CD4-positive, alpha-beta T cell treated with Interleukin-2 at 100 ng/mL for 4 hours (primary cell): ENCODE data around the gene ZNF581.
A peak's percentile ranks its signal among the peaks of the same experiment; 100 is the strongest.

ENCODE experiments used
- DNase-seq: peaks from one replicate; pipeline ENCODE4 v3.0.0-alpha.2; 2020; ENCODE audit warnings: low spot score

The ZNF581 gene

GRCh38 chr19:55648585-55649267 lies 5.3 kb downstream of the ZNF581 start:
- DNase-seq: no peak

GRCh38 chr19:55649268-55650125 lies 6.0 kb downstream of the ZNF581 start:
- no peak for DNase-seq

GRCh38 chr19:55650126-55650557 lies 6.7 kb downstream of the ZNF581 start:
- no peak for DNase-seq

- DNase-seq: no peak
These were observed 7.3 kb downstream of the ZNF581 start for GRCh38 chr19:55650602-55651230.

GRCh38 chr19:55651236-55651635 lies 7.8 kb downstream of the ZNF581 start:
- DNase-seq: no peak

- no peak for DNase-seq
These were observed 9.1 kb downstream of the ZNF581 start for GRCh38 chr19:55652311-55653128.

GRCh38 chr19:55653651-55654322 lies 10.3 kb downstream of the ZNF581 start:
- DNase-seq: peak; percentile 99

GRCh38 chr19:55654323-55654867 lies 10.9 kb downstream of the ZNF581 start:
- DNase-seq: peak; percentile 100

- DNase-seq: peak; percentile 97
These were observed 11.6 kb downstream of the ZNF581 start, which contains the start of gene U2AF2 for GRCh38 chr19:55654868-55655647. Gene U2AF2 (plus strand): TSS chr19:55655035. CDS start chr19:55655105, 70 bp downstream.

- no peak for DNase-seq
These were observed 12.2 kb downstream of the ZNF581 start for GRCh38 chr19:55655648-55656040.

GRCh38 chr19:55656552-55656951 lies 13.1 kb downstream of the ZNF581 start:
- no peak for DNase-seq

GRCh38 chr19:55656988-55657747 lies 13.7 kb downstream of the ZNF581 start:
- DNase-seq: no peak

GRCh38 chr19:55658846-55659459 lies 15.5 kb downstream of the ZNF581 start:
- DNase-seq: no peak

- DNase-seq: no peak
These were observed 16.4 kb downstream of the ZNF581 start for GRCh38 chr19:55659822-55660221.

GRCh38 chr19:55660404-55660803 lies 17.0 kb downstream of the ZNF581 start:
- no peak for DNase-seq

GRCh38 chr19:55660991-55661390 lies 17.5 kb downstream of the ZNF581 start:
- no peak for DNase-seq

- DNase-seq: no peak
These were observed 18.4 kb downstream of the ZNF581 start for GRCh38 chr19:55661826-55662225.

- no peak for DNase-seq
These were observed 20.5 kb downstream of the ZNF581 start for GRCh38 chr19:55663846-55664536.
